Stomach (tissue), 4 donors: ENCODE results near the gene PTBP1.

Experiments used
- CTCF ChIP-seq, 7 experiments: fragments of 450-650 bp in 4 of 7; fragments of 200-600 bp in 3 of 7; sonication (generic) in 3 of 7; IDR thresholded peaks; one replicate each; pipeline ENCODE4 v1.5.1; 2016 to 2019; ENCODE audit warnings: antibody characterized with exemption in 7 of 7, control low read depth in 2 of 7, mild to moderate bottlenecking in 1 of 7
- POLR2A ChIP-seq, 4 donors: fragments of 450-650 bp; IDR thresholded peaks; one replicate each; pipeline ENCODE4 v1.6.1; 2016; ENCODE audit warnings: antibody characterized with exemption in 4 of 4, control low read depth in 2 of 4, mild to moderate bottlenecking in 1 of 4, moderate library complexity in 1 of 4
- POLR2AphosphoS5 ChIP-seq, 3 donors: sonication (generic); formaldehyde crosslinking; IDR thresholded peaks; one replicate each; pipeline ENCODE4 v1.6.1; 2016; ENCODE audit warnings: antibody characterized with exemption in 3 of 3

- no peak for TF ChIP-seq CTCF (IDR thresholded peaks at IDR 0.05)
- TF ChIP-seq POLR2A (IDR thresholded peaks at IDR 0.05), result no peak
- TF ChIP-seq POLR2AphosphoS5 (IDR thresholded peaks at IDR 0.05), result no peak
Observed at GRCh38 chr19:815079-815774, 18.0 kb downstream of the PTBP1 start.
